LNCAP (cell line): ENCODE results near the gene GPC6.

Experiments
- CTCF ChIP-seq: fragments of 450-650 bp; IDR thresholded peaks from 2 replicates; pipeline ENCODE4 v1.5.1; 2017; ENCODE audit warnings: mild to moderate bottlenecking

GPC6 gene

DNA sequence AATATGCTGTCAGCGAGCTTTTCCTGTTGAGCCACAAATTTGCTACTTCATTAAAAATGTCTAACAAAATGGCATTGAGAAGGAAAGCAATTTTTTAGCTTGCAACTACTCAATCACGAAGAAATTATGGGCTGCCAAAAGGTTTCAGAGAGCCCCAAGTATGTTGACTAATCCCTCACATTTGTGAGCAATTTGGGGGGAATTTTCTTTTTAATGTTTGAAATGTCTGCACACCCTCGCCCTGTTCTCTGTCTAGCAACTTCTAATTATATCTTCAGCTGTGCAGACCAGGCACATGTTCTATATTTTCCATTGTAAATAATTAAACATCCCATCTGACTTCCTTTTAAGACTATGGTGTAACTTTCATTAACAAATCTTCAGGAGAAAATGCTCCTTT, 1060.0 kb downstream of the GPC6 start:
- TF ChIP-seq CTCF, result no peak

GRCh38 chr13:94291631-94292322, 1065.2 kb downstream of the GPC6 start:
- no peak for TF ChIP-seq CTCF

DNA sequence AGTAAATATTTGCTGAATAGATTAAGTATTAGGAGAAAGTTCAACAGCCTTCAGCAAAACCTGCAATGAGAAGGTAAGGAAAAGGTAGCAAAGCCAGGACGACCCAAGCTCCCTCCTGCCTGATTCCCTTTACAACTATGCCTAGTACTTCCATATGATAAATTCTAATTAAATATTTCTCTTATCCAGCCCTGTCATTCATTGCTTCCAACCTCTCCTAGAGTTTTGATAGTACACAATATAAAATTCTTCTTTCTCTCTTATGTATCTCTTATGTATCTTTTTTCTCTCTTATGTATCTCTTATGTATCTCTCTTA, 1065.7 kb downstream of the GPC6 start:
- no peak for TF ChIP-seq CTCF

DNA sequence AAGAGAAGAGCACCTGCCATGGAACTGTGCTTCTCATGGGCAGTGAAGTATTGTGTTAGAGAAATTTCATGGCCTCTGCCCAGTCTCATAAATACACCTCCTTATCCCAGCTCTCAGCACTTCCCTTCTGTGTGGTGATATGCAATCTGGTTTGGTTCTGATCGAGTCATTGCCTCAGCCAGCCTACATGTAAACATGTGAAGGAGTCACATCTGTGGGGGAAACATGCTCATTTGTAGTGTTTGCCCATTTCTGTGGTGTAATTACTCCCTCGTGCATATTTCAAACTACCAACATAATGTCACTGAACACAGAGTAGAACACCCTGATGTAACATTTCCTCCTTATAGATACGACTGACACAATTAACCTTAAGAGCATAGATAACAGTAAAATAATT, 1069.9 kb downstream of the GPC6 start:
- no peak for TF ChIP-seq CTCF

GRCh38 chr13:94298346-94298745, 1071.7 kb downstream of the GPC6 start:
- TF ChIP-seq CTCF, result no peak

DNA sequence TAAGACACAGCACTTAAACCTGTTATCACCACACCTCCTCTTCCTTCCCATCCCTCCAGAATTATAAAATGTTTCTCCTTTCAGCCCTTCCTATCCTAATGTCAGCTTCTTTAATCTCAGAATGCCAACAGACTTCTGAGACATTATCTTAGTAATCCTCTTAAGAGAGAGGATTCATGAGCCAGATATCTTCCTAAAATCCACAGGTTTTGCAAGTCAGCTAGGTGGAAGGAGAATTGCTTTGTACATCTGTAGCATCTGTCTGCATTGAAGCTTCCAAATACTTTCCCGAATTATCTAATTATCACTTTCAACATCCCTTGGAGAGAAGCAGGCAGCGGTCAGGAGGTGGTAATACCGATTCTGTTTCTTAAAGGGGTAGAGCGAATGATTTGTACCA, 1073.8 kb downstream of the GPC6 start:
- no peak for TF ChIP-seq CTCF

DNA sequence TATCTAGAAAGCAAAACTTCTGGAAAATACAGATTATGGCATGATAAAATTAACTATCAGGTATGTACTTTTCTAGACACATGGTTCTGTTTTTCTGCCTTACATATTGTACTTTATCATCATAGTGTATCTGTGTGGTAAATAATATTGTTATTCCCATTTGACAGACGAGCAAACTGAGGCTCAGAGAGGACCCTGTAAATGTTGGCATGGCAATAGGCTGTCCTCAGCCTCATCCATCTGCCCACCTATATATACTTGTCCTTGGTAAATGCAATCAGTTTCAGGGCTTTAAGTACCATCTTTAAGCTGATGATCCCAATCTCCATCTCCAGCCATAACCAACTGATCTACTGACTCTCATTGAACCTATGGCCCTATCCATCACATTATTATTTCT, 1074.9 kb downstream of the GPC6 start:
- TF ChIP-seq CTCF, result no peak

DNA sequence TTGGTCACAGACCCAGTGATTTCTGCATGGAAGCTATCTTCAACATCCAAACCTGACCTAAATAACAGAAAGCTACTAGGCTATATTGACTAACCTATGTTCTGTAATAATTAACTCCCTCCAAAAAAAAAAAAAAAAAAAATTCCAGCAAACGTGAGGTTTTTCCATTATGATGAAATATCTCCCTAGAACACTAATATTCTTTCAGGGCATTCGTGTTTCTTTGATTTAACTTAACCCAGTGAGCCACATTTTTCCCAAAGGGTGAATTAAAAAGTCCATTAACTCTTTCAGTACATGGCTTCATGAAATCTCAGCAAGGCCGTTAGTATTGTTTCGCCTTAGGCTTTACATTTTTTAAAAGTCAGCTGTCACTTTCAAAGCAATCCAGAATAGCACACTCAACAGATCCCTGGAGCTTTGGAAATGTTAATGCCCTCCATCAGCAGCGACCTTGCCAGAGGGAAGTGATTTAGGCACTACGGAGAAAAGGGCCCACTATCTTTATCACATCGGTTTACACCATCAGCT, 1077.1 kb downstream of the GPC6 start:
- TF ChIP-seq CTCF, result no peak
